Activated CD8-positive, alpha-beta memory T cell treated with anti-CD3 and anti-CD28 coated beads, Interleukin-2, amount 10 ng/mL, durations not matched to agents 7 days and 5 days (primary cell): ENCODE results near the gene KHNYN. TPM values are rescaled to one million over a fixed set of nuclear protein-coding genes. Genes with fewer than 3 reads are reported as not detected.

Source experiments
- ATAC-seq: fragments of 150-1000 bp; cut with Tn5 transposase; one replicate; pipeline ENCODE4 v1.10.0; 2021; ENCODE audit warnings: moderate library complexity
- CTCF ChIA-PET: fragments of 350-600 bp; sonication (Branson Sonifier 250); formaldehyde crosslinking; loops from one replicate; lab custom pipeline; 2021; ENCODE audit warnings: antibody characterized with exemption; lab: Charles Lee
- DNase-seq: peaks from one replicate; pipeline ENCODE4 v3.0.0-alpha.2; 2020
- H3K27ac Mint-ChIP-seq: one replicate; pipeline ENCODE4 v1.8.0; 2021; ENCODE audit warnings: mild to moderate bottlenecking, mixed read lengths
- H3K27me3 Mint-ChIP-seq: one replicate; pipeline ENCODE4 v1.8.0; 2021; ENCODE audit warnings: mixed read lengths
- H3K36me3 Mint-ChIP-seq: one replicate; pipeline ENCODE4 v1.8.0; 2021; ENCODE audit warnings: mild to moderate bottlenecking, mixed read lengths
- H3K4me1 Mint-ChIP-seq: one replicate; pipeline ENCODE4 v1.8.0; 2021; ENCODE audit warnings: mixed read lengths
- H3K4me3 Mint-ChIP-seq: one replicate; pipeline ENCODE4 v1.8.0; 2021; ENCODE audit warnings: mild to moderate bottlenecking, moderate library complexity, mixed read lengths
- H3K9me3 Mint-ChIP-seq: one replicate; pipeline ENCODE4 v1.8.0; 2022; ENCODE audit warnings: low read depth, mixed read lengths
- total RNA-seq, 2 experiments: library from RNA; stranded (reverse); gene quantifications; one replicate each; pipeline ENCODE4 v1.2.3, GENCODE V29; 2021

KHNYN gene
- total RNA-seq, 2 experiments from 2014 or later, result 73.3 to 81.2 TPM

GRCh38 chr14:24407608-24408325 lies 22.0 kb upstream of the KHNYN start:
- Mint-ChIP-seq H3K4me1 (no peaks in the 10 kb centered on the region), H3K27ac (no peak overlapping the region), H3K36me3 (no peaks in the 10 kb centered on the region), H3K27me3 (peaks cover 27% of the 10 kb centered on the region), H3K9me3 (no peaks in the 10 kb centered on the region), H3K4me3 (no peak overlapping the region)
- DNase-seq, result no peak
- no peak for ATAC-seq
- CTCF ChIA-PET, result interaction anchor here (1.1 to 5.0 kb wide), 2 partner anchors 24 to 74 kb away, joined by 4 to 17 read pairs; no protein-coding TSS in a partner anchor

DNA sequence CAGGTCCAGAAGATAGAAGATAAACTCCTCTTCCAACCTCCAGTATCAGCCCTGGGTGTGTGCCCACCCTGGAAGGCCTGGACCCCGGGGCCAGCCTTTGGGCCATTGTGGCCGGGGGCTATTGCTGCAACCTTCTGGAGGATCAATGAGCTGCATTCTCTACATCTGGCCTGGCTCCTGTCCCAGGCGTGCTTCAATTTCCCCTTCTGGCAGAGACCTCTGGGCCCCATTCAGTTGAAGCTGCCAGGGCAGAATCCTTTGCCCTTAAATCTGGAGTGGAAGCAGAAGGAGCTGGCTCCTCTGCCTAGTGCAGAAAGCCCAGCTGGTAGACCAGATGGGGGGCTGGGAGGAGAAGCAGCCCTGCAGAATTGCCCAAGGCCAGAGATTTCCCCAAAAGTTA lies 21.0 kb upstream of the KHNYN start:
- no peaks in the 10 kb centered on the region for H3K9me3 Mint-ChIP-seq
- no peak overlapping the region for H3K4me3 Mint-ChIP-seq
- DNase-seq (no peak), ATAC-seq (no peak)
- CTCF ChIA-PET, result interaction anchor here (1.2 to 5.0 kb wide), 4 partner anchors 14 to 50 kb away, joined by 3 to 17 read pairs (median 6); no protein-coding TSS in a partner anchor
- peaks cover 17% of the 10 kb centered on the region for H3K27me3 Mint-ChIP-seq
- no peak overlapping the region for H3K27ac Mint-ChIP-seq
- H3K4me1 Mint-ChIP-seq, result no peaks in the 10 kb centered on the region
- no peaks in the 10 kb centered on the region for H3K36me3 Mint-ChIP-seq

GRCh38 chr14:24409192-24409591 lies 20.6 kb upstream of the KHNYN start:
- H3K4me3 Mint-ChIP-seq, result no peak overlapping the region
- ATAC-seq (no peak), DNase-seq (no peak)
- CTCF ChIA-PET, result interaction anchor here (1.2 to 5.0 kb wide), 4 partner anchors 13 to 51 kb away, joined by 3 to 17 read pairs (median 6); no protein-coding TSS in a partner anchor
- H3K36me3 Mint-ChIP-seq, result no peaks in the 10 kb centered on the region
- no peaks in the 10 kb centered on the region for H3K9me3 Mint-ChIP-seq
- H3K27me3 Mint-ChIP-seq, result peaks cover 12% of the 10 kb centered on the region
- H3K27ac Mint-ChIP-seq, result no peak overlapping the region
- H3K4me1 Mint-ChIP-seq, result no peaks in the 10 kb centered on the region

- no peak overlapping the region for H3K4me3 Mint-ChIP-seq
- H3K9me3 Mint-ChIP-seq, result no peaks in the 10 kb centered on the region
- no peaks in the 10 kb centered on the region for H3K4me1 Mint-ChIP-seq
- peaks cover 5% of the 10 kb centered on the region for H3K27me3 Mint-ChIP-seq
- no peak overlapping the region for H3K27ac Mint-ChIP-seq
- DNase-seq (no peak), ATAC-seq (no peak)
- H3K36me3 Mint-ChIP-seq, result no peaks in the 10 kb centered on the region
- CTCF ChIA-PET, result interaction anchor here (1.8 to 5.0 kb wide), 3 partner anchors 13 to 27 kb away, joined by 5 to 17 read pairs (median 6); no protein-coding TSS in a partner anchor
Measured at GRCh38 chr14:24409956-24410355, 19.8 kb upstream of the KHNYN start.

DNA sequence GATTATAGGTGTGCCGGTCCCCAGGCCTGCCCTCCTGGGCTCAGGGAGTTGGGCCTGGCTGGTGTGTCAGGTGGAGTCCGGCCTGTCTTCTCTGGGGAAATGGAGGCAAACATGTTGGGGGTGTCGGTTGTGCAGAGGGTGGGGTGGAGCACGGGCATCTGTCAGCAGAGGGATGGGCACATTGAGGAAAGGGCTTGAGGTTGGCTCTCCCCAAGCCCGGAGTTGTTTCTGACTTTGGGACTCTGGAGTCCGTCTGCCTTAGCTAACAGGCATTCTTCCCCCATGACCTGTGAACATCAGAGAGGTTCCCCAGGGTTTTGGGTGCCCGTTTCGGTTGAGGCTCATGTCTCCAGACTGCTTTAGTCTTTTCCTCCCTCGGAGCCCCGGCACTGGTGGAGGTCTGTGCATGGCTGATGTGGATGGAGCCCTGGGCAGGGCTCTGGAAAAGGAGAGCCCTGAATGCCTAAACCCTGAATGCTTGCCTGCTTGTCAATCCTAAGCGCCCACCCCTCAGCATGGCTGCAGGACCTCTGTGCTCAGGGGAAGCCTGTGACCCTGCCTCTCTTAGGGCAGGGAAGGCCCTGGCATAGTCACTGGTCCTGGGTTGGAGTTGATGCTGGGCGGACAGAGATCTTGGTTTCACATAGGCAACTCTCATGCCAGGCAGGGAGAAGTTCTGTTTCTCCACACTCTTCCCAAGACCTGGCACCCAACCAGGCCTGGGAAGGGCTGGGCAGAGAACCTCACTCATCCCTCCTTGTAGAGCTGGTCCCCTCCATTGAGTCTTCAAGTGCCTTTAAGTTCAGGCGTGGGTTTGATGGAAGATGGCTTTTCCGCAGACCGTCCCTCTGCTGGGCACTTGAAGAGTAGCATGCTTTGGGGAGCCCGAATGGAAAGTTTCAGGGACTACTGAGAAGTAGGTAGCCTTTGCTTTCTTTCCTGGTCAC lies 18.0 kb upstream of the KHNYN start:
- DNase-seq, result no peak
- Mint-ChIP-seq H3K27ac (no peak overlapping the region), H3K4me3 (no peak overlapping the region), H3K4me1 (no peaks in the 10 kb centered on the region), H3K9me3 (no peaks in the 10 kb centered on the region), H3K36me3 (no peaks in the 10 kb centered on the region), H3K27me3 (no peaks in the 10 kb centered on the region)
- peak; percentile 73 for ATAC-seq
- CTCF ChIA-PET, result interaction anchor here (1.5 to 5.0 kb wide), 3 partner anchors 14 to 87 kb away, joined by 4 to 17 read pairs (median 5); no protein-coding TSS in a partner anchor

DNA sequence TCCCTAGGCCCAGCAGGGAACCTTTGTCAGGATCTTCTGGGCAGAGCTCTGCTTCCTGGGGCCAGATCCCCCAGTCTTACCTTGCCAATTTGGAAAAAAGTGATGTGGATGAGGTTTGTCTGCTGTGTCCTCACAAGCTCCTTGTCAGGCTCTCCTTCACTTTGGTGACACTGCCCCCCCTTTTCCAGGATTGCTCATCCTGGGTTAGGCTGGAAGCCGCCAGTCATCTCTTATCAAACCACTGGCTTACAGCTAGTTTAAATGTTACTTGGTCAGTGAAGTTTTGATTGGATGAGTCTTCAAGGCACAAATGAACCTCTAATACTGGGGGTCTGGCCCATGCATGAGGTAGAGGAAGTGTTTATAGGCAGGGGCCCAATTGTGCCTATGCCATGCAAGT lies 15.7 kb upstream of the KHNYN start:
- Mint-ChIP-seq H3K4me3 (no peak overlapping the region), H3K9me3 (no peaks in the 10 kb centered on the region), H3K27ac (no peak overlapping the region), H3K4me1 (no peaks in the 10 kb centered on the region), H3K27me3 (peaks cover 3% of the 10 kb centered on the region), H3K36me3 (no peaks in the 10 kb centered on the region)
- ATAC-seq, result no peak
- CTCF ChIA-PET, result interaction anchor here (0.8 to 2.2 kb wide), 3 partner anchors 12 to 106 kb away, joined by 3 to 5 read pairs (median 4); partner anchors contain the start of gene CIDEB
- no peak for DNase-seq

GRCh38 chr14:24414732-24415420 lies 14.9 kb upstream of the KHNYN start:
- Mint-ChIP-seq H3K4me3 (no peak overlapping the region), H3K9me3 (no peaks in the 10 kb centered on the region), H3K27ac (no peak overlapping the region), H3K36me3 (no peaks in the 10 kb centered on the region), H3K4me1 (no peaks in the 10 kb centered on the region), H3K27me3 (peaks cover 5% of the 10 kb centered on the region)
- no peak for ATAC-seq
- DNase-seq, result no peak
- CTCF ChIA-PET, result interaction anchor here (1.4 to 1.5 kb wide), 2 partner anchors 17 to 107 kb away, joined by 3 to 4 read pairs; partner anchors contain the start of gene CIDEB

DNA sequence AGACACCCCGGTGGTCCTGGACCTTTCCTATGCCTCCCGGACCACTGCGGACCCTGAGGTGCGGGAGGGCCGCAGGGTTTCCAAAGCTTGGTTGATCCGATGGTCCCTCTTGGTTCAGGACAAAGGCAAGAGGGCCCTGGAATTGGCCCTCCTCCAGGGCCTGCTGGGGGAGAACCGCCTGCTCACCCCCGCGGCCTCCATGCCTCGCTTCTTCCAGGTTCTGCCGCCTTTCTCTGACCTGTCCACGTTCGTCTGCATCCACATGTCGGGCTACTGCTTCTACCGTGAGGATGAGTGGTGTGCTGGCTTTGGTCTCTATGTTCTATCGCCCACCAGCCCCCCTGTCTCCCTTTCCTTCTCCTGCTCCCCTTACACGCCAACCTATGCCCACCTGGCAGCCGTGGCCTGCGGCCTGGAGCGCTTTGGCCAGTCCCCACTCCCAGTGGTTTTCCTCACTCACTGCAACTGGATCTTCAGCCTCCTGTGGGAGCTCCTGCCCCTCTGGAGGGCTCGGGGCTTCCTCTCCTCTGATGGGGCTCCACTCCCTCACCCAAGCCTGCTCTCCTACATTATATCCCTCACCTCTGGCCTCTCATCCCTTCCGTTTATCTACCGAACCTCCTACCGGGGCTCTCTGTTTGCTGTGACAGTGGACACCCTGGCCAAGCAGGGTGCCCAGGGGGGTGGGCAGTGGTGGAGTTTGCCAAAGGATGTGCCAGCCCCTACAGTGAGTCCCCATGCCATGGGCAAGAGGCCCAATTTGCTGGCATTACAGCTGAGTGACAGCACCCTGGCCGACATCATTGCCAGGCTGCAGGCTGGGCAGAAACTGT lies 14.1 kb upstream of the KHNYN start:
- CTCF ChIA-PET, result interaction anchor here (1.5 kb wide), 1 partner anchor 16 kb away, joined by 3 read pairs; no protein-coding TSS in a partner anchor
- H3K4me1 Mint-ChIP-seq, result no peaks in the 10 kb centered on the region
- H3K27ac Mint-ChIP-seq, result no peak overlapping the region
- no peak overlapping the region for H3K4me3 Mint-ChIP-seq
- no peaks in the 10 kb centered on the region for H3K36me3 Mint-ChIP-seq
- ATAC-seq (no peak), DNase-seq (no peak)
- H3K27me3 Mint-ChIP-seq, result peaks cover 5% of the 10 kb centered on the region
- H3K9me3 Mint-ChIP-seq, result no peaks in the 10 kb centered on the region

- ATAC-seq (no peak), DNase-seq (no peak)
- CTCF ChIA-PET, result interaction anchor here (1.5 kb wide), 1 partner anchor 15 kb away, joined by 3 read pairs; no protein-coding TSS in a partner anchor
- Mint-ChIP-seq H3K27ac (no peak overlapping the region), H3K4me3 (no peak overlapping the region), H3K27me3 (peaks cover 5% of the 10 kb centered on the region), H3K4me1 (no peaks in the 10 kb centered on the region), H3K36me3 (no peaks in the 10 kb centered on the region), H3K9me3 (no peaks in the 10 kb centered on the region)
Measured at GRCh38 chr14:24416254-24416931, 13.4 kb upstream of the KHNYN start.

DNA sequence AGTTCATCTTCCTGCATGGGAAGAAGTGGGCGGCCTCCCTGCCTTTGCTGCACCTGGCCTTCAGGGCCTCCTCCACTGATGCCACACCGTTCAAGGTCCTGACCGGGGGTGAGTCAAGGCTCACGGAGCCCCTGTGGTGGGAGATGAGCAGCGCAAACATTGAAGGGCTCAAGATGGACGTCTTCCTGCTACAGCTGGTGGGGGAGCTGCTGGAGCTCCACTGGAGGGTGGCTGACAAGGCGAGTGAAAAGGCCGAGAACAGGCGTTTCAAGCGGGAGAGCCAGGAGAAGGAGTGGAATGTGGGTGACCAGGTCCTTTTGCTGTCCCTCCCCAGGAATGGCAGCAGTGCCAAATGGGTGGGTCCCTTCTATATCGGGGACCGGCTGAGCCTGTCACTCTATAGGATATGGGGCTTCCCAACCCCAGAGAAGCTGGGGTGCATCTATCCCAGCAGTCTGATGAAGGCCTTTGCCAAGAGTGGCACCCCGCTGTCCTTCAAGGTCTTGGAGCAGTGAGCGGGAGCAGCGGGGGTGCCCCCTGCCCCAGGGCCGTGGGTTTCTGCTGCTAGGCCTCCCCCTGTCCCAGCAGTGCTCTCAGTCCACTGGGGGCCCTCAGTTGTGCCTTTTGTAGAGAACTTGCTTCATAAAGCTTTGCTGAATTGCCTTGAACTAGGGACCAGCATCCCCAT lies 12.7 kb upstream of the KHNYN start:
- CTCF ChIA-PET, result interaction anchor here (1.0 kb wide), 1 partner anchor 84 kb away, joined by 5 read pairs; no protein-coding TSS in a partner anchor
- no peak for DNase-seq
- no peak overlapping the region for H3K4me3 Mint-ChIP-seq
- H3K9me3 Mint-ChIP-seq, result no peaks in the 10 kb centered on the region
- H3K27me3 Mint-ChIP-seq, result peaks cover 5% of the 10 kb centered on the region
- no peaks in the 10 kb centered on the region for H3K36me3 Mint-ChIP-seq
- H3K4me1 Mint-ChIP-seq, result no peaks in the 10 kb centered on the region
- no peak overlapping the region for H3K27ac Mint-ChIP-seq
- no peak for ATAC-seq

DNA sequence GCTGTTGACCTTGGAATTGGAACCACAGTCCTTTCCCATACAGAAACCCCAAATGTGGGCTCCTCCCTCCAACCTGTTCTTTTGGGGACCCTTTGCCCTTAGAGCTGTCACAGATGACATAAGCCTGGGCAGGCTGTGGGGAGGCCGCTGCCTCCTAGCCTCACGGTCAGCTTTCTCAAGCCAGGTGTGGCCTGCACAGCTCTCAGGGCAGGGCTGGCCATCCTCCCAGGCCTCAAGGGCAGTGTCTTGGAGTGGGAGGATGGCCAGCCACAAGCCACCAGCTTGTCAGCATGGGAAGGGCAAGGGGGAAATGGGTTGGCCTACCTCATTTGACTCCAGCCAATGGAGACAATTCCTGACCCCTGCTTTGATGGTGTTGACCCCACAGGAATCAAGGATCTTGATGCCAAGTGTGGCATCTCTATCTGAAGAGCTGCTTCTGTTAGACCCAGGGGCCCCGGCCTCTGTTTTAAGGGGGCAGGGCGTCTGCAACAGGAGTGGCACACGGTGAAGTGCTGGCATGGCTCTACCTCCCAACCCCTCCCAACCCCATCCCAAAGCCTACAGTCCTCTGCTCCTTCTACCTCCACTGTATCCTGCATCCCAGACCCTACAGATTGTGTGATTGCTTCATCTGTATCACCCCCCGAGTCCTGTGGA lies 11.8 kb upstream of the KHNYN start:
- DNase-seq, result no peak
- Mint-ChIP-seq H3K9me3 (no peaks in the 10 kb centered on the region), H3K27ac (peak overlapping the region; percentile 24), H3K4me3 (no peak overlapping the region), H3K36me3 (no peaks in the 10 kb centered on the region), H3K4me1 (no peaks in the 10 kb centered on the region), H3K27me3 (peaks cover 5% of the 10 kb centered on the region)
- ATAC-seq, result no peak
- CTCF ChIA-PET, result interaction anchor here (1.0 to 2.5 kb wide), 3 partner anchors 13 to 84 kb away, joined by 5 to 18 read pairs (median 17); partner anchors contain the start of gene ADCY4
